GM18519 (cell line): ENCODE measurements around the gene CCDC33.

Source experiments
- ATAC-seq: cut with Tn5 transposase; IDR thresholded peaks from one replicate; pipeline ENCODE4 v1.9.1; 2021; ENCODE audit warnings: mild to moderate bottlenecking, moderate library complexity; ENCODE audit not compliant: unreplicated experiment, low FRiP score

The CCDC33 gene

GRCh38 chr15:74253211-74253921, 17.2 kb downstream of the CCDC33 start:
- no peak for ATAC-seq

DNA sequence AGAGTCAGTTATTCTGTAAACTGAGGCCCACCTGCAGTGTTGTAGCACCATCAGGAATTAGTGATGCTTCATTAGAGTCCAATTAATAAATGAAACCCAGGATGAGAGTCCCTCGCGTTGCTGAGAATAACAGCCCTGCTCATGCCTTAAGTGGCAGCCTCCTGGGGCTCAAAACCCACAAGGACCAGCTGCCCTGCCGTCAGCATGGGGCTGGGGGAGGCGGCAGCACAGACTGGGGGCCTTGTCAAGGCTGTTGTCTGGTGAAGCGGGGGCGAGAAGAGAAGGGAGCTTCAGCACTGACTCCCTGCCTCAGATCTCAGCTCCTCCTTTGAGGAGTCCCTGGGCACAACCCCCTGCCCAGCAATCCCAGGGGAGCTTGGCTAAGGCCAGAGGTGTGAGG, 21.0 kb downstream of the CCDC33 start:
- no peak for ATAC-seq

GRCh38 chr15:74257623-74258022, 21.5 kb downstream of the CCDC33 start:
- ATAC-seq = no peak

- no peak for ATAC-seq
Measured at GRCh38 chr15:74258456-74259291, 22.5 kb downstream of the CCDC33 start.

- no peak for ATAC-seq
Measured at GRCh38 chr15:74259292-74259648, 23.1 kb downstream of the CCDC33 start.

GRCh38 chr15:74259821-74260607, 23.9 kb downstream of the CCDC33 start:
- ATAC-seq = no peak

DNA sequence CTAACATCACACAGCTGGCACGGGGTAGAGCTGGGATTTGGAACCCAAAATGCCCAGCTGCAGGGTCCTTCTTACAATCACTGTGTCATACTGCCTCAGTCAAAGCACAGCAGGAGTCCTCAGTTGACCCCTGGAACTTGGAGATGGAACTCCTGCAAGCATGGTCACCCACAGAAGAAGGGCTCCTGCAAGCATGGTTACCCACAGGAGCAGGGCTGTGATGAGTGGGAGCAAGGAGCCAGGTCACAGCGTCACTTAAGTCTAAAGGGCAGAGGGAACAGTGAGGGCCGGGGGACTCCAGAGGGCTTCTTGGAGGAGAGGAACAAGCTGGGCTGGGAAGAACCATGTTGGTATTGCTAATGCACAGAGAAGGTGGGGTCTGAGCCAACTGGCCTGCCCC, 24.9 kb downstream of the CCDC33 start:
- ATAC-seq = no peak

- no peak for ATAC-seq
Measured at GRCh38 chr15:74261685-74262084, 25.6 kb downstream of the CCDC33 start.

- ATAC-seq = no peak
Measured at GRCh38 chr15:74262151-74262550, 26.0 kb downstream of the CCDC33 start.

- ATAC-seq = no peak
Measured at GRCh38 chr15:74262625-74263024, 26.5 kb downstream of the CCDC33 start.

- no peak for ATAC-seq
Measured at GRCh38 chr15:74263466-74263865, 27.3 kb downstream of the CCDC33 start.

- ATAC-seq = no peak
Measured at GRCh38 chr15:74264081-74264501, 28.0 kb downstream of the CCDC33 start.

DNA sequence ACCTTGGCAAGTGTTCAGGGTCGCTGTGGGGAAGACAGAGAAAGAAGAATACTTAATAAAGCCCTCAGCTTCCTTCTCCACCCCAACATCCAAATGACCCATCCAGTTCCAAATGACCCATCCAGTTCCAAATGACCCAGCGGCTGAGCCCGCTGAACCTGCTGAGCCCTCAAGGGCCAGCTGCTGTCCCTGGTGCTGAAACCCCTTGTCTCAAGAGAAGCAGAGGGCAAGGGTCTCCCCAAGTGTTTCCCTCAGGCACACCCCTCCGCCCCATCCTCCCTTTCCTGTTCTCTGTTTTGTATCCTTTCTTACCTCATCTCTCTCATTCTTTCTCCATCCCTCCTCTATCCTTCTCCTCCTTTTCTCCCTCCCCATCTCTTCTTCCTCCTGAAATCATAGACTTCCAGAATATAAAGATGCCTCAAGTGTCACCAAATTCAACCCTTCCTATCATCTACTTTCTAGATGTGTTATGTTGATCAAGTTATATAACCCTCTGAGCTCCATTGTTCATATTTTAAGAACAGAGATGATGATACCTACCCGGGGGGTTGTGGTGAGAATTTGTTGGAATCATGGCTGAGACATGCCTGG, 29.0 kb downstream of the CCDC33 start:
- ATAC-seq = no peak

- no peak for ATAC-seq
Measured at GRCh38 chr15:74268020-74268419, 31.9 kb downstream of the CCDC33 start.

DNA sequence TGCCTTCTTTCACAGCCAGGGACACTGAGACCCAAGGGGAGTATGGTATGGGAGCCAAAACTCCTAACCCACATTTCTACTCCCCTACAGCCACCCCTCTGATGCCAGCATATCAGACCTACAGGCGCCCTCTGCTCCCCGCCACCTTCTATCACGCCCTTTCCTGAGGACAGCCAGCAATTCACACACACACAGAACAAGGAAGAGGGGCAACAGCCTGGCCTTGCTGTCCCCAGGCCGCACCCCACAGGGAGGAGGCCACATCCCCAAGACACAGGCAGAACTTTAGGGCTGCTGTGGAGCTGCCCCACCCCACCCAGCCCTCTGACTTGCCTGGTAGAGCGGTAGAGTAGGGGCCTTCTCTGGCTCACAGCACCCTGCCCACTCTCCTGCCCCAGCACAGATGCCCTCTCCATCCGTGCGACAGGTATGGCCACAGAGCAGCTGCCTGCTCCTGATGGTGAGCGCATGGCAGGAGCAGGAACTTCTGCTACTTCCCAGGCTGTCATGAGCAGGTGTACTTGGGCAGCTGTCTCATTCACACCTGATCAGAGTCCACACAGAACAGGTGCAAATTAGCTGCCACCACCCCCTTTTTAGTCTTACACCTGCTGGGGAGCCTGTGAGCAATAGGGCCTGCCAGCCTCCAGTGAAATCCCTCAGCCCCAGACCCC, 33.4 kb downstream of the CCDC33 start:
- ATAC-seq = no peak

GRCh38 chr15:74270155-74270554, 34.0 kb downstream of the CCDC33 start:
- no peak for ATAC-seq

DNA sequence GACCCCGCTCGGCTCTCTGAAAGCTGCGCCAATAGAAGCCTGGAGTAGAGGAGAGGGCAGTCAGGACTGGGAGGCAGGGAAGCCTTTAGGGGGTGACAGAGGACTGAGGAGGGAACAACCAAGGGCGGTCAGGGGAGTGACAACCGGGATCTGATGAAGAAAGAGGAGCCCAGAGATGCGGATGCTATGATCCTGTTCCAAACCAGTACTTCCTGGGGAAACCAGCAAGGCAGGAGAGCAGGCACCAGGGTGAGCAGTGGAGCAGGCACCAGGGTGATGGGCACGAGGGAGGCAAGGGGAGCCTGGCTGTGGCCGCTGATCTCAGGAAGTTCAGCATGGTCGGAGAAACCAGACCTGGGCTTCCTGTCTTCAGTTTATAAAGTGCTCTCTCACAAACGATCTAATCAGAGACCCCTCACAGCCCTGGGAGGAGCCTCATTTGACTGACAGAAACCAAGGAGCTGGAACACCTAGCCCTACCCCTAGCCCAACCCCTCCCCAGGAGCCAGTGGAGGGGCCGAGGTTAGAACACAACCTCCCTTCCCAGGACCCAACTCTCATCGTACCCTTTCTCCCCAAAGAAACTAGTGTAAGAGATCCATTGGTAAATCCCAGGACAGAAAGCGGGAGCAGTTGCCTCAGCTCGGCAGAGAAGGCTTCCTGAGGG, 34.9 kb downstream of the CCDC33 start:
- no peak for ATAC-seq

GRCh38 chr15:74272812-74273211, 36.7 kb downstream of the CCDC33 start:
- no peak for ATAC-seq

- ATAC-seq = no peak
Measured at GRCh38 chr15:74274470-74275038, 38.4 kb downstream of the CCDC33 start.
